Fibroblast of the aortic adventitia (primary cell): ENCODE data around the gene NKAIN4. TPM values are rescaled to one million over a fixed set of nuclear protein-coding genes. Genes with fewer than 3 reads are reported as not detected.

Experiments
- DNase-seq: peaks from one replicate; pipeline ENCODE4 v3.0.0-alpha.2; 2010; ENCODE audit warnings: low read depth
- H3K4me3 ChIP-seq: 2 replicates; pipeline ENCODE4 v1.5.1; 2011; ENCODE audit warnings: low read depth, mild to moderate bottlenecking, control low read depth, low read length, moderate library complexity
- total RNA-seq: library from RNA; depleted of rRNA; stranded (reverse); fragments of >200 nt; gene quantifications from 2 replicates; pipeline ENCODE4 v1.2.3, GENCODE V29; 2012; ENCODE audit warnings: low replicate concordance
- TF ChIP-seq, protein P1 (sequence below): IDR thresholded peaks from 2 replicates; pipeline ENCODE4 v1.5.1; 2011; ENCODE audit warnings: mild to moderate bottlenecking, low read length, control low read depth, inconsistent platforms; ENCODE audit not compliant: insufficient read depth

Gene NKAIN4
- total RNA-seq, 1 donor = not detected

DNA sequence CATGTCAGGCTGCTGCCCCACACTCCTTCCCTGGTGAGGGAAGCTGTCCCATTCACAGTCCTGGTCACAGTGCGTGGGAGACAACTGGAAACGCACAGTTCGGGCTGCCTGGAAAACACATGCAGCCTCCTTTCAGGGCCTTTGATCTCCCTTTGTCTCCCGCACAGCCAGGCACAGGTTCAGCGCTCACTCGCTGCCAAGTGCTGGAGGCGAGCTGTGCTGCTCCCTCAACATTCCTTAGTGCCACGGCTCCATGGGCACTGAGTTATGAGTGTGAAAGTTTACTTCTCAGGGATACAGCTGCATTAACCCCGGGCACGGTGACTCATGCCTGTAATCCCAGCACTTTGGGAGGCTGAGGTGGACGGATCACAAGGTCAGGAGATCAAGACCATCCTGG is 47.4 kb downstream of the NKAIN4 start:
- TF ChIP-seq, protein P1, sequence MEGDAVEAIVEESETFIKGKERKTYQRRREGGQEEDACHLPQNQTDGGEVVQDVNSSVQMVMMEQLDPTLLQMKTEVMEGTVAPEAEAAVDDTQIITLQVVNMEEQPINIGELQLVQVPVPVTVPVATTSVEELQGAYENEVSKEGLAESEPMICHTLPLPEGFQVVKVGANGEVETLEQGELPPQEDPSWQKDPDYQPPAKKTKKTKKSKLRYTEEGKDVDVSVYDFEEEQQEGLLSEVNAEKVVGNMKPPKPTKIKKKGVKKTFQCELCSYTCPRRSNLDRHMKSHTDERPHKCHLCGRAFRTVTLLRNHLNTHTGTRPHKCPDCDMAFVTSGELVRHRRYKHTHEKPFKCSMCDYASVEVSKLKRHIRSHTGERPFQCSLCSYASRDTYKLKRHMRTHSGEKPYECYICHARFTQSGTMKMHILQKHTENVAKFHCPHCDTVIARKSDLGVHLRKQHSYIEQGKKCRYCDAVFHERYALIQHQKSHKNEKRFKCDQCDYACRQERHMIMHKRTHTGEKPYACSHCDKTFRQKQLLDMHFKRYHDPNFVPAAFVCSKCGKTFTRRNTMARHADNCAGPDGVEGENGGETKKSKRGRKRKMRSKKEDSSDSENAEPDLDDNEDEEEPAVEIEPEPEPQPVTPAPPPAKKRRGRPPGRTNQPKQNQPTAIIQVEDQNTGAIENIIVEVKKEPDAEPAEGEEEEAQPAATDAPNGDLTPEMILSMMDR = no peak
- DNase-seq = no peak
- H3K4me3 ChIP-seq = no peak overlapping the region

DNA sequence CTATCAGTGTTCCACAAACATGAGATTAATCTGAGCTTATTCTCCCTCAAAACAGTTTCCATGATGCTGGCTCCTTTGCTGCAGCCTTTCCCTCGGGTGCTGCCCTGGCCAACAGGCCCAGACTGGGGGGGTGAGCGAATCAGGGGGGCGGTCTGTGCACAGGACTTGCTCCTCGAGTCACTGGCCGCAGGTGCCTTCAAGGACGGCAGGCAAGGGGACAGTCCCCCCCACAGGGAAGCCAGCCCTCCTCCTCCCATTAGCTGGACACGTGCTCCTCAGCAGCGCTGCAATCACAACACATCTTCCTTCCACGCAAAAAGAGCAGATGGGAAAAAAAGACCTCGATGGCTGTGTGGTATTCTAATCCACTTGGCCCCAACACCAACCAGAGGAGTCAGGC is 48.4 kb downstream of the NKAIN4 start:
- DNase-seq = no peak
- H3K4me3 ChIP-seq = no peak overlapping the region
- TF ChIP-seq, protein P1 = no peak

DNA sequence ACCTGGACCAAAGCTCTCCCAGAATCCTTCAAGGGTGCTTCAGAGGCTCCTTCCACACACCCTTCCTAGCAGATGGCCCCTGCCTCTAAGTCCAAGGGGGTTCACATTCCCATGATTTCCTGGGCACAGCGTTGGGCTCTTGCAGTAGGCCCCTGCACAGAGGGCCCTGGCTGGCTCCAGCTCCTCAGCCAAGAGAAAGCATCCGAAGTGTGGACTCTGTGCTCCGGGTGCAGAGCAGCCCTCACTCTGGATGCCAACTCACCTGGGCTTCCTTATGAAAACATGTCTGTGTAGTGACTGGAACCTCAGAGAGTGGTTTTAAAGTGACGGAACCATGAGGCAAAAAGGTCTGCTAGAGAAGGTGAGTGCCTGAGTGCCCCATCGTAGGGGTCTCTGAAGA is 49.9 kb downstream of the NKAIN4 start:
- H3K4me3 ChIP-seq = no peak overlapping the region
- TF ChIP-seq, protein P1 = no peak
- no peak for DNase-seq

DNA sequence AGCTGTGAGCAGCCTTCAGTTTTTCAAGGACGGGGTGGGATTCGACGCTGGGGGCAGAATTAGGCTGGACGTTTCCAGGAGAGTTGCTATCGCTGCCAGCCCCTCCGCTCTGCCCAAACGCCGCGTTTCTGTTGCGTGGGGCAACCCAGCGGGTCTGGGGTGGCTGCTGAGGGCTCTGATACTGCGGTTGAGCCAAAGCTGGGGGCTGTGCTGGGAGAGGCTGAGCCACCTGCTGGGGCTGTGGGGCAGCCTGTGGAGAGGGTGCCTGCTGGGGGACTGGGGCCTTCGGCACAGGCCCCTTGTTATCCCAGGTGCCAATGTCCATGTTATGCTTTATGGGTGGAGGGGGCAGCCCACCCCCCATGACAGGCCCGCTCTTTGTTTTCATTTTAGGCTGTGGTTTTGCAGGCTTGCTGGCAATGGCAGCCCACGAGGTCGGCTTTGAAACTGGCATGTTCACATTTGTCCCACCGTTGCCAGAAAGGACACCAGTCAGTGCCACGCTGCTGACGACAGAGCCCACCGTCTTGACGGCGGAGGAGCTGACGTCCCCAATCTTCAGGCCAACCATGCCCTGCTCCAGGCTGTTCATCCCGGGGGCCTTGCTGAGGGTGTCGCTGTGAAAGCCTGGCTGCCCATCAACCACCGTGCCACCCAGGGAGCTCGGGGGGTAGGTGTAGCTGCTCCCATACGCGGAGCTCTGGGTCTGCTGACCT is 51.3 kb downstream of the NKAIN4 start:
- H3K4me3 ChIP-seq = no peak overlapping the region
- no peak for DNase-seq
- TF ChIP-seq, protein P1 = no peak

DNA sequence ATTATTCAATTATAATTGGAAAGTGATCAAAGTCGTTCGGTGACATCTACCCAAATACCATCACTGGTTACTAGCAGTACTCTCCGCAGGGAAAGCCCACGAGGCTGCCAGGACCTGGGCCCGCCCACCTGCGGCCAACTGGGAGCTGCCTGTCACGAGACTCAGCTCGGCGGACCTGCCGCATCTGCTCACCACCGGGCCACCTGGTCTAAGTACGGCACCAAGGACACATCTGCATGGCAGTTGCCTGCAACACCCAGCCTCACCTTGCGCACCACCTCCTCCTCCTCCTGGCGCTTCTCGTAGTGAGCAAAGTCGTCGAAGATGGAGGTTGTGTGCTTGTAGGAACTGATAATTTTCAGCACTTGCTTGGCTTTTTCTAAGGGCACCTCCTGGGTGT is 52.2 kb downstream of the NKAIN4 start:
- no peak for DNase-seq
- TF ChIP-seq, protein P1 = no peak
- H3K4me3 ChIP-seq = no peak overlapping the region

DNA sequence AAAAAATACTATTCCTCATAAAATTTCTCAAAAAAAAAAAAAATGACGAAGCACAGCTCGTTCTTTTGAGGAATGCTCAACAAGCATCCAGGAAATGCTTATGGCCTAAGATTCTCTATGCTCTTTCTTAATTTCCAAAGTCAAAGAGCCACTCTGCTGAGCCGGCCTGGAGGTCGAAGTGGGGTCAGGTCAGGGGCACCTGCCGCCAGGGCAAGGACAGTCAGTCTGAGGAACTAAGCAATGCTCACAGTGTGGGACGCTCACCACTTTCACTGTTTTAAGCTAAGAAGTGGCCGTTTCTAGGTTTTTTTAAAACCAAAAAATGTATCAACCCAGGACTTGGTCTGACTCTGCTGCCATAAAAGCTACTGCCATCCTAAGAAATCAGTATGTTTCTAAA is 55.7 kb downstream of the NKAIN4 start:
- DNase-seq = no peak
- TF ChIP-seq, protein P1 = no peak

More for the DNA sequence above, 55.7 kb downstream of the NKAIN4 start:
- no peak overlapping the region for H3K4me3 ChIP-seq
